ENCODE measurements around the gene TBX15. TPM values are rescaled to one million over a fixed set of nuclear protein-coding genes. Genes with fewer than 3 reads are reported as not detected.

TBX15 gene
- total RNA-seq, 1 experiment from 2014 or later: 0.09 TPM

GRCh38 chr1:118927427-118928187 lies 60.5 kb downstream of the TBX15 start:
- H3K4me1 Mint-ChIP-seq (ENCODE audit: insufficient read depth, unreplicated experiment): no peaks in the 10 kb centered on the region
- peaks cover 32% of the 10 kb centered on the region for H3K27me3 Mint-ChIP-seq (ENCODE audit: insufficient read depth, unreplicated experiment)
- no peak overlapping the region for H3K4me3 Mint-ChIP-seq (ENCODE audit: unreplicated experiment)
- ChIA-PET CTCF (interaction anchor here (0.6 kb wide), 1 partner anchor 349 kb away, joined by 3 read pairs; no protein-coding TSS in a partner anchor), POLR2A (interaction anchor here (0.6 to 0.8 kb wide), 2 partner anchors 22 to 569 kb away, joined by 3 to 5 read pairs; no protein-coding TSS in a partner anchor)
- no peak overlapping the region for H3K27ac Mint-ChIP-seq (ENCODE audit: low read depth, unreplicated experiment)
- TF ChIP-seq CTCF (IDR thresholded peaks at IDR 0.05; ENCODE audit: unreplicated experiment): no peak
- no peak for DNase-seq (ENCODE audit: unreplicated experiment)
- no TSS peak for BruUV-seq (replicated peaks)
- peaks cover 7% of the 10 kb centered on the region for H3K9me3 Mint-ChIP-seq (ENCODE audit: unreplicated experiment)
- intact Hi-C loops (cut with micrococcal nuclease): no loop called here
- no peaks in the 10 kb centered on the region for H3K36me3 Mint-ChIP-seq (ENCODE audit: insufficient read depth, unreplicated experiment)

GRCh38 chr1:118926261-118926660 lies 61.9 kb downstream of the TBX15 start:
- Mint-ChIP-seq H3K27ac (ENCODE audit: low read depth, unreplicated experiment) (no peak overlapping the region), H3K36me3 (ENCODE audit: insufficient read depth, unreplicated experiment) (no peaks in the 10 kb centered on the region), H3K4me1 (ENCODE audit: insufficient read depth, unreplicated experiment) (no peaks in the 10 kb centered on the region), H3K9me3 (ENCODE audit: unreplicated experiment) (peaks cover 7% of the 10 kb centered on the region), H3K27me3 (ENCODE audit: insufficient read depth, unreplicated experiment) (peaks cover 20% of the 10 kb centered on the region), H3K4me3 (ENCODE audit: unreplicated experiment) (no peak overlapping the region)
- DNase-seq (ENCODE audit: unreplicated experiment): no peak
- intact Hi-C loops (cut with micrococcal nuclease): no loop called here
- BruUV-seq (replicated peaks): no TSS peak
- ChIA-PET POLR2A (no interaction called here), CTCF (interaction anchor here (0.7 kb wide), 1 partner anchor 170 kb away, joined by 3 read pairs; no protein-coding TSS in a partner anchor)
- TF ChIP-seq CTCF (IDR thresholded peaks at IDR 0.05; ENCODE audit: unreplicated experiment): no peak

GRCh38 chr1:118925651-118926050 lies 62.5 kb downstream of the TBX15 start:
- CTCF ChIA-PET: no interaction called here
- no peaks in the 10 kb centered on the region for H3K4me1 Mint-ChIP-seq (ENCODE audit: insufficient read depth, unreplicated experiment)
- BruUV-seq (replicated peaks): no TSS peak
- POLR2A ChIA-PET: interaction anchor here (1.4 kb wide), 1 partner anchor 10 kb away, joined by 3 read pairs; no protein-coding TSS in a partner anchor
- H3K4me3 Mint-ChIP-seq (ENCODE audit: unreplicated experiment): no peak overlapping the region
- TF ChIP-seq CTCF (IDR thresholded peaks at IDR 0.05; ENCODE audit: unreplicated experiment): no peak
- peaks cover 20% of the 10 kb centered on the region for H3K27me3 Mint-ChIP-seq (ENCODE audit: insufficient read depth, unreplicated experiment)
- intact Hi-C loops (cut with micrococcal nuclease): no loop called here
- H3K27ac Mint-ChIP-seq (ENCODE audit: low read depth, unreplicated experiment): no peak overlapping the region
- no peak for DNase-seq (ENCODE audit: unreplicated experiment)
- peaks cover 7% of the 10 kb centered on the region for H3K9me3 Mint-ChIP-seq (ENCODE audit: unreplicated experiment)
- H3K36me3 Mint-ChIP-seq (ENCODE audit: insufficient read depth, unreplicated experiment): no peaks in the 10 kb centered on the region

GRCh38 chr1:118923319-118923718 lies 64.8 kb downstream of the TBX15 start:
- Mint-ChIP-seq H3K4me3 (ENCODE audit: unreplicated experiment) (no peak overlapping the region), H3K36me3 (ENCODE audit: insufficient read depth, unreplicated experiment) (peaks cover 6% of the 10 kb centered on the region), H3K27ac (ENCODE audit: low read depth, unreplicated experiment) (no peak overlapping the region), H3K4me1 (ENCODE audit: insufficient read depth, unreplicated experiment) (no peaks in the 10 kb centered on the region), H3K9me3 (ENCODE audit: unreplicated experiment) (no peaks in the 10 kb centered on the region), H3K27me3 (ENCODE audit: insufficient read depth, unreplicated experiment) (peaks cover 20% of the 10 kb centered on the region)
- no TSS peak for BruUV-seq (replicated peaks)
- CTCF ChIA-PET: no interaction called here
- intact Hi-C loops (cut with micrococcal nuclease): no loop called here
- DNase-seq (ENCODE audit: unreplicated experiment): no peak
- POLR2A ChIA-PET: no interaction called here
- no peak for TF ChIP-seq CTCF (IDR thresholded peaks at IDR 0.05; ENCODE audit: unreplicated experiment)
